HepG2 (cell line): ENCODE measurements around the gene CC2D1A. TPM values are rescaled to one million over a fixed set of nuclear protein-coding genes. Genes with fewer than 3 reads are reported as not detected.
A peak's percentile ranks its signal among the peaks of the same experiment; 100 is the strongest.

Source experiments
- E2F5 ChIP-seq: sonication (generic); formaldehyde crosslinking; conservative IDR thresholded peaks from 2 replicates; pipeline ENCODE4 v1.4.0; 2020; ENCODE audit warnings: missing genetic modification reagents
- FOSL2 ChIP-seq: sonication (generic); formaldehyde crosslinking; IDR thresholded peaks from 2 replicates; pipeline ENCODE4 v1.4.0; 2020; ENCODE audit warnings: missing genetic modification reagents
- KAT8 ChIP-seq: IDR thresholded peaks from 2 replicates; pipeline ENCODE4 v1.6.1; 2016; ENCODE audit warnings: missing genetic modification reagents, missing compliant biosample characterization
- MEIS2 ChIP-seq: sonication (generic); formaldehyde crosslinking; IDR thresholded peaks from 2 replicates; pipeline ENCODE4 v1.9.0; 2021; ENCODE audit warnings: mild to moderate bottlenecking, missing genetic modification reagents
- PHF8 ChIP-seq: sonication (generic); formaldehyde crosslinking; IDR thresholded peaks from 2 replicates; pipeline ENCODE4 v1.5.0; 2020; ENCODE audit warnings: missing genetic modification reagents
- POLR2G ChIP-seq: fragments of 200-400 bp; formaldehyde crosslinking; IDR thresholded peaks from 2 replicates; pipeline ENCODE4 v1.6.1; 2018; ENCODE audit warnings: mild to moderate bottlenecking, low read depth, low read length, moderate library complexity
- REXO4 ChIP-seq: sonication (generic); formaldehyde crosslinking; IDR thresholded peaks from 2 replicates; pipeline ENCODE4 v1.8.0; 2022; ENCODE audit warnings: missing genetic modification reagents, mild to moderate bottlenecking, borderline replicate concordance
- RXRA ChIP-seq: sonication (generic); formaldehyde crosslinking; IDR thresholded peaks from 2 replicates; pipeline ENCODE4 v1.5.1; 2020; ENCODE audit warnings: missing genetic modification reagents
- SMC3 ChIP-seq: IDR thresholded peaks from 2 replicates; pipeline ENCODE4 v1.6.1; 2011; ENCODE audit warnings: low read length, improper control_type of control experiment
- SOX6 ChIP-seq, 2 experiments: fragments of 450-650 bp in 1 of 2; sonication (generic) in 1 of 2; formaldehyde crosslinking in 1 of 2; IDR thresholded peaks; 2 replicates each; pipeline versions ENCODE4 v1.4.0 to v1.6.1; 2017 to 2020; ENCODE audit warnings: antibody characterized with exemption in 1 of 2, mild to moderate bottlenecking in 1 of 2, missing genetic modification reagents in 1 of 2
- SP1 ChIP-seq, 2 experiments: fragments of 450-650 bp in 1 of 2; sonication (generic) in 1 of 2; formaldehyde crosslinking in 1 of 2; IDR thresholded peaks; 2 replicates each; pipeline versions ENCODE4 v1.4.0 to v1.6.1; 2016 to 2020; ENCODE audit warnings: missing genetic modification reagents in 1 of 2
- SYNCRIP ChIP-seq: fragments of 200-400 bp; formaldehyde crosslinking; IDR thresholded peaks from 2 replicates; pipeline ENCODE4 v1.6.1; 2018; ENCODE audit warnings: mild to moderate bottlenecking, low read depth, low read length; ENCODE audit not compliant: insufficient read depth
- TAF1 ChIP-seq: sonication (generic); formaldehyde crosslinking; IDR thresholded peaks from 2 replicates; pipeline ENCODE4 v1.4.0; 2020; ENCODE audit warnings: missing genetic modification reagents
- UBTF ChIP-seq: sonication (generic); formaldehyde crosslinking; IDR thresholded peaks from 2 replicates; pipeline ENCODE4 v1.4.0; 2020; ENCODE audit warnings: mild to moderate bottlenecking, missing genetic modification reagents
- ZNF446 ChIP-seq: sonication (generic); formaldehyde crosslinking; IDR thresholded peaks from 2 replicates; pipeline ENCODE4 v1.5.0; 2020; ENCODE audit warnings: mild to moderate bottlenecking, missing genetic modification reagents
- ZNF562 ChIP-seq: sonication (generic); formaldehyde crosslinking; IDR thresholded peaks from 2 replicates; pipeline ENCODE4 v1.8.0; 2022; ENCODE audit warnings: missing genetic modification reagents, borderline replicate concordance
- ZNF597 ChIP-seq: sonication (generic); formaldehyde crosslinking; IDR thresholded peaks from 2 replicates; pipeline ENCODE4 v1.5.0; 2020; ENCODE audit warnings: missing genetic modification reagents
- polyA plus RNA-seq, 8 experiments: library from polyadenylated mRNA; depleted of rRNA in 3 of 8; stranded (reverse) in 7 of 8; unstranded in 1 of 8; fragments of >200 nt; fragmentation: Illumina TruSeq in 4 of 8; extraction: Trizol in 4 of 8; gene quantifications; 2 replicates each; pipeline versions ENCODE4 v1.2.1 to v1.2.3, GENCODE V29; 2011 to 2016; ENCODE audit warnings: low read depth in 4 of 8, missing spikeins in 1 of 8, mixed read lengths in 1 of 8; ENCODE audit not compliant: insufficient read depth in 1 of 8
- total RNA-seq, 5 experiments: library from RNA; depleted of rRNA; stranded (reverse); fragments of >200 nt; fragmentation: Illumina TruSeq; extraction: Trizol; gene quantifications; 2 replicates each; pipeline ENCODE4 v1.2.3, GENCODE V29; 2016; ENCODE audit warnings: low read depth in 1 of 5
- TF ChIP-seq, protein P1 (sequence below): sonication (generic); formaldehyde crosslinking; IDR thresholded peaks from 2 replicates; pipeline ENCODE4 v1.4.0; 2020; ENCODE audit warnings: mild to moderate bottlenecking, low read depth, missing genetic modification reagents
- TF ChIP-seq, protein P2 (sequence below): sonication (generic); formaldehyde crosslinking; IDR thresholded peaks from 2 replicates; pipeline ENCODE4 v1.4.0; 2020; ENCODE audit warnings: missing genetic modification reagents
- TF ChIP-seq, protein P3 (sequence below): sonication (generic); formaldehyde crosslinking; IDR thresholded peaks from 2 replicates; pipeline ENCODE4 v1.4.0; 2020; ENCODE audit warnings: missing genetic modification reagents, borderline replicate concordance

CC2D1A gene
- total and polyA plus RNA-seq, 2 of the 13 experiments (the other 11 are each of a cell fraction or from before 2014, with no cell fraction given): 9.7 to 11.5 TPM

GRCh38 chr19:13861714-13862531, 44.1 kb upstream of the CC2D1A start (continued):
- TF ChIP-seq E2F5 (CRISPR knock-in tag): no peak
- no peak for TF ChIP-seq SYNCRIP
- no peak for TF ChIP-seq ZNF597 (CRISPR knock-in tag)
- no peak for TF ChIP-seq REXO4 (CRISPR knock-in tag)
- no peak for TF ChIP-seq ZNF562 (CRISPR knock-in tag)
- 0 out of 2 replicates have a peak, but pooled peaks have one; percentile 42 for TF ChIP-seq POLR2G
- TF ChIP-seq SOX6 (IDR thresholded peaks at IDR 0.05): no peak
- TF ChIP-seq SOX6 (CRISPR knock-in tag; IDR thresholded peaks at IDR 0.05): peak; percentile 27; the same call in 1 of the 2 replicates
- peak; percentile 90 for TF ChIP-seq FOSL2 (CRISPR knock-in tag)
- TF ChIP-seq, protein P1, sequence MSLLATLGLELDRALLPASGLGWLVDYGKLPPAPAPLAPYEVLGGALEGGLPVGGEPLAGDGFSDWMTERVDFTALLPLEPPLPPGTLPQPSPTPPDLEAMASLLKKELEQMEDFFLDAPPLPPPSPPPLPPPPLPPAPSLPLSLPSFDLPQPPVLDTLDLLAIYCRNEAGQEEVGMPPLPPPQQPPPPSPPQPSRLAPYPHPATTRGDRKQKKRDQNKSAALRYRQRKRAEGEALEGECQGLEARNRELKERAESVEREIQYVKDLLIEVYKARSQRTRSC: no peak
- TF ChIP-seq, protein P2, sequence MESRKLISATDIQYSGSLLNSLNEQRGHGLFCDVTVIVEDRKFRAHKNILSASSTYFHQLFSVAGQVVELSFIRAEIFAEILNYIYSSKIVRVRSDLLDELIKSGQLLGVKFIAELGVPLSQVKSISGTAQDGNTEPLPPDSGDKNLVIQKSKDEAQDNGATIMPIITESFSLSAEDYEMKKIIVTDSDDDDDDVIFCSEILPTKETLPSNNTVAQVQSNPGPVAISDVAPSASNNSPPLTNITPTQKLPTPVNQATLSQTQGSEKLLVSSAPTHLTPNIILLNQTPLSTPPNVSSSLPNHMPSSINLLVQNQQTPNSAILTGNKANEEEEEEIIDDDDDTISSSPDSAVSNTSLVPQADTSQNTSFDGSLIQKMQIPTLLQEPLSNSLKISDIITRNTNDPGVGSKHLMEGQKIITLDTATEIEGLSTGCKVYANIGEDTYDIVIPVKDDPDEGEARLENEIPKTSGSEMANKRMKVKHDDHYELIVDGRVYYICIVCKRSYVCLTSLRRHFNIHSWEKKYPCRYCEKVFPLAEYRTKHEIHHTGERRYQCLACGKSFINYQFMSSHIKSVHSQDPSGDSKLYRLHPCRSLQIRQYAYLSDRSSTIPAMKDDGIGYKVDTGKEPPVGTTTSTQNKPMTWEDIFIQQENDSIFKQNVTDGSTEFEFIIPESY (CRISPR knock-in tag): peak; percentile 47; the same call in 1 of the 2 replicates
- TF ChIP-seq, protein P3, sequence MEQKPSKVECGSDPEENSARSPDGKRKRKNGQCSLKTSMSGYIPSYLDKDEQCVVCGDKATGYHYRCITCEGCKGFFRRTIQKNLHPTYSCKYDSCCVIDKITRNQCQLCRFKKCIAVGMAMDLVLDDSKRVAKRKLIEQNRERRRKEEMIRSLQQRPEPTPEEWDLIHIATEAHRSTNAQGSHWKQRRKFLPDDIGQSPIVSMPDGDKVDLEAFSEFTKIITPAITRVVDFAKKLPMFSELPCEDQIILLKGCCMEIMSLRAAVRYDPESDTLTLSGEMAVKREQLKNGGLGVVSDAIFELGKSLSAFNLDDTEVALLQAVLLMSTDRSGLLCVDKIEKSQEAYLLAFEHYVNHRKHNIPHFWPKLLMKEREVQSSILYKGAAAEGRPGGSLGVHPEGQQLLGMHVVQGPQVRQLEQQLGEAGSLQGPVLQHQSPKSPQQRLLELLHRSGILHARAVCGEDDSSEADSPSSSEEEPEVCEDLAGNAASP (CRISPR knock-in tag): peak; percentile 77
- 0 out of 2 replicates have a peak, but pooled peaks have one; percentile 14 for TF ChIP-seq TAF1
- peak; percentile 19; the same call in 1 of the 2 replicates for TF ChIP-seq RXRA (CRISPR knock-in tag)
- TF ChIP-seq SMC3: peak; percentile 64
- no peak for TF ChIP-seq ZNF446 (CRISPR knock-in tag)
- TF ChIP-seq KAT8 (CRISPR knock-in tag): peak; percentile 54; the same call in 1 of the 2 replicates
- TF ChIP-seq UBTF: no peak
- TF ChIP-seq SP1 (IDR thresholded peaks at IDR 0.05): no peak
- TF ChIP-seq SP1 (CRISPR knock-in tag; IDR thresholded peaks at IDR 0.05): peak; percentile 59; the same call in 1 of the 2 replicates
- peak; percentile 34; the same call in 1 of the 2 replicates for TF ChIP-seq PHF8 (CRISPR knock-in tag)
- TF ChIP-seq MEIS2 (CRISPR knock-in tag): peak; percentile 36; the same call in 1 of the 2 replicates
